H1 (cell line): ENCODE data around the gene GABBR1. TPM values are rescaled to one million over a fixed set of nuclear protein-coding genes. Genes with fewer than 3 reads are reported as not detected.

Experiments
- CTCF ChIA-PET: fragments of 300-600 bp; sonication (Branson Sonifier 250); formaldehyde crosslinking; loops from one replicate; lab custom pipeline; 2021; ENCODE audit not compliant: partially characterized antibody; lab: Charles Lee
- POLR2A ChIA-PET: fragments of 300-600 bp; sonication (Branson Sonifier 250); formaldehyde crosslinking; loops from one replicate; lab custom pipeline; 2021; ENCODE audit warnings: inconsistent platforms; ENCODE audit not compliant: partially characterized antibody; lab: Charles Lee
- DNase-seq, 2 experiments: peaks; one replicate each; pipeline versions ENCODE4 v3.0.0 to v3.0.0-alpha.2; 2010 to 2022; ENCODE audit warnings: low spot score in 2 of 2, low read depth in 1 of 2, mixed read lengths in 1 of 2
- FAIRE-seq: peaks from 2 replicates; lab custom pipeline; 2011; peaks lifted over from hg19 to GRCh38; lab: Jason Lieb, UNC
- H2AFZ ChIP-seq: 2 replicates; pipeline ENCODE4 v1.8.1; 2012; ENCODE audit warnings: low read length, inconsistent platforms
- H2AK5ac ChIP-seq: 2 replicates; pipeline ENCODE4 v1.6.1; 2013; ENCODE audit warnings: low read depth, low read length
- H2BK120ac ChIP-seq: replicated peaks from 2 replicates; pipeline ENCODE3; 2013; ENCODE audit warnings: low read depth, low read length, inconsistent platforms
- H2BK12ac ChIP-seq: 2 replicates; pipeline ENCODE4 v1.6.1; 2013; ENCODE audit warnings: low read depth, low read length
- H2BK15ac ChIP-seq: 2 replicates; pipeline ENCODE4 v1.6.1; 2013; ENCODE audit warnings: low read length
- H2BK20ac ChIP-seq: 2 replicates; pipeline ENCODE4 v1.6.1; 2013; ENCODE audit warnings: low read length
- H2BK5ac ChIP-seq: 2 replicates; pipeline ENCODE4 v1.6.1; 2013; ENCODE audit warnings: low read depth, low read length
- H3K14ac ChIP-seq: 2 replicates; pipeline ENCODE4 v1.6.1; 2013; ENCODE audit warnings: inconsistent platforms; ENCODE audit not compliant: insufficient read length
- H3K18ac ChIP-seq: 2 replicates; pipeline ENCODE4 v1.6.1; 2013; ENCODE audit warnings: low read length; ENCODE audit errors: extremely low read depth
- H3K23ac ChIP-seq: 2 replicates; pipeline ENCODE4 v1.6.1; 2013; ENCODE audit warnings: inconsistent platforms; ENCODE audit not compliant: insufficient read length
- H3K23me2 ChIP-seq: 2 replicates; pipeline ENCODE4 v1.6.1; 2013; ENCODE audit warnings: low read depth, low read length
- H3K27ac ChIP-seq: 2 replicates; pipeline ENCODE4 v1.6.1; 2011; ENCODE audit warnings: low read depth, low read length, inconsistent platforms
- H3K27me3 ChIP-seq, 4 experiments: replicated peaks in 1 of 4; 1 replicate in 1 of 4; 2 replicates in 3 of 4; pipeline versions ENCODE4 v1.6.1 to v1.8.1; 2011 to 2013; ENCODE audit warnings: low read length in 3 of 4, mild to moderate bottlenecking in 3 of 4, inconsistent platforms in 2 of 4, mixed read lengths in 2 of 4, moderate library complexity in 1 of 4; ENCODE audit not compliant: control insufficient read depth in 3 of 4, insufficient read depth in 3 of 4; ENCODE audit errors: extremely low read depth in 1 of 4
- H3K36me3 ChIP-seq, 4 experiments: 2 replicates each; pipeline versions ENCODE4 v1.6.1 to v1.8.1; 2011 to 2013; ENCODE audit warnings: mild to moderate bottlenecking in 4 of 4, low read length in 3 of 4, moderate library complexity in 2 of 4, control low read depth in 1 of 4, inconsistent platforms in 1 of 4; ENCODE audit not compliant: insufficient read depth in 4 of 4, control insufficient read depth in 2 of 4
- H3K4ac ChIP-seq: replicated peaks from 2 replicates; pipeline ENCODE3; 2013; ENCODE audit warnings: low read length, low read depth, mixed read lengths, inconsistent platforms; ENCODE audit not compliant: insufficient read length
- H3K4me1 ChIP-seq, 4 experiments: replicated peaks in 1 of 4; 1 replicate in 1 of 4; 2 replicates in 3 of 4; pipeline versions ENCODE4 v1.6.1 to v1.8.1; 2011 to 2013; ENCODE audit warnings: low read length in 3 of 4, inconsistent platforms in 2 of 4, mixed read lengths in 1 of 4; ENCODE audit not compliant: insufficient read depth in 4 of 4, control insufficient read depth in 3 of 4
- H3K4me2 ChIP-seq, 2 experiments: 2 replicates each; pipeline versions ENCODE4 v1.6.1 to v1.8.1; 2011 to 2013; ENCODE audit warnings: low read depth in 2 of 2, low read length in 2 of 2, control low read depth in 1 of 2, inconsistent platforms in 1 of 2, mild to moderate bottlenecking in 1 of 2; ENCODE audit not compliant: insufficient read depth in 1 of 2
- H3K4me3 ChIP-seq, 4 experiments: fragments of 200-600, 300-600 bp in 1 of 4; sonication (generic), shearing (Covaris generic), sonication (Bioruptor Twin) in 1 of 4; 2 replicates each; pipeline versions ENCODE4 v1.5.1 to v1.8.1; 2011 to 2016; ENCODE audit warnings: low read length in 4 of 4, low read depth in 3 of 4, control low read depth in 2 of 4, inconsistent platforms in 2 of 4, mild to moderate bottlenecking in 2 of 4, mixed read lengths in 1 of 4, moderate library complexity in 1 of 4; ENCODE audit not compliant: insufficient read depth in 2 of 4; ENCODE audit errors: extremely low read depth in 1 of 4
- H3K56ac ChIP-seq: replicated peaks from 2 replicates; pipeline ENCODE3; 2013; ENCODE audit warnings: low read depth, mild to moderate bottlenecking, mixed read lengths, low read length, inconsistent platforms; ENCODE audit not compliant: insufficient read length
- H3K79me1 ChIP-seq: 2 replicates; pipeline ENCODE4 v1.6.1; 2013; ENCODE audit warnings: low read depth, low read length, control low read depth
- H3K79me2 ChIP-seq, 2 experiments: 2 replicates each; pipeline versions ENCODE4 v1.6.1 to v1.8.1; 2012 to 2013; ENCODE audit warnings: low read length in 2 of 2, mild to moderate bottlenecking in 2 of 2, inconsistent platforms in 1 of 2; ENCODE audit not compliant: insufficient read depth in 2 of 2, control insufficient read depth in 1 of 2
- H3K9ac ChIP-seq, 4 experiments: replicated peaks in 1 of 4; 1 replicate in 1 of 4; 2 replicates in 3 of 4; pipeline versions ENCODE4 v1.6.1 to v1.8.1; 2011 to 2013; ENCODE audit warnings: low read depth in 3 of 4, low read length in 3 of 4, control low read depth in 2 of 4, mild to moderate bottlenecking in 2 of 4, moderate library complexity in 2 of 4, inconsistent platforms in 1 of 4; ENCODE audit errors: extremely low read depth in 1 of 4
- H3K9me3 ChIP-seq, 2 experiments: 2 replicates each; pipeline versions ENCODE4 v1.6.1 to v1.8.1; 2012 to 2013; ENCODE audit warnings: mild to moderate bottlenecking in 2 of 2, moderate library complexity in 2 of 2, control low read depth in 1 of 2, inconsistent platforms in 1 of 2, low read depth in 1 of 2, low read length in 1 of 2, mixed read lengths in 1 of 2; ENCODE audit not compliant: insufficient read depth in 2 of 2
- H4K20me1 ChIP-seq, 2 experiments: replicated peaks in 1 of 2; 2 replicates each; pipeline versions ENCODE3 to v1.8.1; 2011 to 2013; ENCODE audit warnings: inconsistent platforms in 2 of 2, low read length in 2 of 2, mild to moderate bottlenecking in 1 of 2; ENCODE audit not compliant: insufficient read depth in 2 of 2, control insufficient read depth in 1 of 2
- H4K5ac ChIP-seq: 2 replicates; pipeline ENCODE4 v1.6.1; 2013; ENCODE audit warnings: low read length, low read depth, mixed read lengths, inconsistent platforms; ENCODE audit not compliant: insufficient read length
- H4K8ac ChIP-seq: 2 replicates; pipeline ENCODE4 v1.8.0; 2013; ENCODE audit warnings: mild to moderate bottlenecking, moderate library complexity, low read length, inconsistent platforms; ENCODE audit not compliant: insufficient read depth; ENCODE audit errors: extremely low read depth
- H4K91ac ChIP-seq: replicated peaks from 2 replicates; pipeline ENCODE3; 2013; ENCODE audit warnings: low read length, mixed read lengths, inconsistent platforms; ENCODE audit not compliant: insufficient read length
- BACH1 ChIP-seq: IDR thresholded peaks from 2 replicates; pipeline ENCODE4 v1.6.1; 2012; ENCODE audit warnings: low read length, improper control_type of control experiment
- BRCA1 ChIP-seq: IDR thresholded peaks from 2 replicates; pipeline ENCODE4 v1.6.1; 2012; ENCODE audit warnings: low read depth, low read length, improper control_type of control experiment
- CHD1 ChIP-seq: IDR thresholded peaks from 2 replicates; pipeline ENCODE4 v1.6.1; 2012; ENCODE audit warnings: low read depth, low read length, improper control_type of control experiment
- CREB1 ChIP-seq: IDR thresholded peaks from 2 replicates; pipeline ENCODE4 v1.6.1; 2012; ENCODE audit warnings: inconsistent platforms
- GTF2F1 ChIP-seq: IDR thresholded peaks from 2 replicates; pipeline ENCODE4 v1.6.1; 2012; ENCODE audit warnings: low read depth, low read length, improper control_type of control experiment, borderline replicate concordance
- HDAC2 ChIP-seq, 2 experiments: fragments of 300-600 bp in 1 of 2; sonication (generic) in 1 of 2; IDR thresholded peaks; 2 replicates each; pipeline ENCODE4 v1.6.1; 2011 to 2012; ENCODE audit warnings: low read depth in 2 of 2, low read length in 2 of 2, mild to moderate bottlenecking in 2 of 2, moderate library complexity in 2 of 2, borderline replicate concordance in 1 of 2, inconsistent platforms in 1 of 2
- HDAC6 ChIP-seq: IDR thresholded peaks from one replicate; pipeline ENCODE4 v1.7.1; 2012; ENCODE audit warnings: low read depth, mild to moderate bottlenecking, inconsistent platforms, low read length, moderate library complexity
- JUND ChIP-seq: IDR thresholded peaks from 2 replicates; pipeline ENCODE4 v1.6.1; 2011; ENCODE audit warnings: mild to moderate bottlenecking, improper control_type of control experiment, low read length
- KDM1A ChIP-seq: fragments of 200-600, 300-600 bp; sonication (generic); IDR thresholded peaks from 2 replicates; pipeline ENCODE4 v1.7.1; 2016; ENCODE audit warnings: mild to moderate bottlenecking, low read length, borderline replicate concordance
- KDM5A ChIP-seq: fragments of 200-600 bp; IDR thresholded peaks from 2 replicates; pipeline ENCODE4 v1.7.1; 2012; ENCODE audit warnings: mild to moderate bottlenecking, low read length, inconsistent platforms, mixed read lengths
- MAFK ChIP-seq: IDR thresholded peaks from 2 replicates; pipeline ENCODE4 v1.6.1; 2012; ENCODE audit warnings: low read depth, mild to moderate bottlenecking, improper control_type of control experiment, low read length
- NRF1 ChIP-seq: IDR thresholded peaks from 2 replicates; pipeline ENCODE4 v1.6.1; 2011; ENCODE audit warnings: mild to moderate bottlenecking, low read depth, low read length, improper control_type of control experiment
- RXRA ChIP-seq: IDR thresholded peaks from 2 replicates; pipeline ENCODE4 v1.6.1; 2011; ENCODE audit warnings: low read depth, mild to moderate bottlenecking, low read length, moderate library complexity; ENCODE audit not compliant: insufficient read depth
- SIRT6 ChIP-seq: IDR thresholded peaks from one replicate; pipeline ENCODE4 v1.7.1; 2012; ENCODE audit warnings: low read length, inconsistent platforms
- SIX5 ChIP-seq: IDR thresholded peaks from 2 replicates; pipeline ENCODE4 v1.6.1; 2011; ENCODE audit warnings: mild to moderate bottlenecking, low read depth, low read length
- SP1 ChIP-seq: IDR thresholded peaks from 2 replicates; pipeline ENCODE4 v1.6.1; 2011; ENCODE audit warnings: low read depth, low read length
- SUZ12 ChIP-seq: fragments of 200-600 bp; sonication (generic); IDR thresholded peaks from 2 replicates; pipeline ENCODE4 v1.6.1; 2012; ENCODE audit warnings: mild to moderate bottlenecking, inconsistent platforms, low read length, moderate library complexity, mixed read lengths
- WGBS, 2 experiments: shearing (Covaris generic) in 1 of 2; methylation state at CpG; one replicate each; pipeline versions ENCODE4 v1.1.6 to v1.1.7; 2013 to 2015; ENCODE audit warnings: low lambda C conversion rate in 2 of 2, mixed read lengths in 2 of 2, inconsistent platforms in 1 of 2, low coverage in 1 of 2, missing lambda C conversion rate in 1 of 2; ENCODE audit not compliant: insufficient replicate concordance in 2 of 2, insufficient coverage in 1 of 2, insufficient read length in 1 of 2; ENCODE audit errors: extremely low coverage in 1 of 2, missing lambda C conversion rate in 1 of 2; 5-methylcytosine and 5-hydroxymethylcytosine counted together
- polyA plus RNA-seq, 7 experiments: library from polyadenylated mRNA; depleted of rRNA in 3 of 7; stranded (reverse) in 5 of 7; unstranded in 2 of 7; fragments of >200 nt in 5 of 7; fragments of 200-250 nt in 2 of 7; gene quantifications; 1 replicate in 5 of 7; 2 replicates in 1 of 7; 4 replicates in 1 of 7; pipeline versions ENCODE4 v1.2.1 to v1.2.3, GENCODE V29; 2011 to 2013; ENCODE audit warnings: missing spikeins in 2 of 7, mixed read lengths in 2 of 7
- total RNA-seq: library from RNA; stranded (reverse); fragmentation: NEBNext Ultra II Directional; extraction: Animal tissue kit (Norgen Biotek cat#: 25700); gene quantifications from 2 replicates; pipeline ENCODE4 v1.2.1, GENCODE V29; 2021

Gene GABBR1
- total and polyA plus RNA-seq, 2 of the 8 experiments (the other 6 are each of a cell fraction or from before 2014, with no cell fraction given) = 75.9 to 78.3 TPM

GRCh38 chr6:29510202-29510601 is 122.8 kb downstream of the GABBR1 start:
- no peak overlapping the region for H3K56ac ChIP-seq
- POLR2A ChIA-PET = no interaction called here
- H2BK20ac ChIP-seq = no peak overlapping the region
- FAIRE-seq (no peak), DNase-seq (no peak)
- H2AFZ ChIP-seq = no peak overlapping the region
- no peak overlapping the region for H2BK5ac ChIP-seq
- WGBS, 2 experiments = 77% methylated on average over 4 of the region's 4 CpGs; no CpG with 5 or more reads in 1 of the 2 experiments
- H4K91ac ChIP-seq = no peak overlapping the region
- H3K9ac ChIP-seq = no peak overlapping the region
- H2BK12ac ChIP-seq = no peak overlapping the region
- H3K79me2 ChIP-seq = no peaks in the 10 kb centered on the region
- no peak overlapping the region for H2AK5ac ChIP-seq
- H4K8ac ChIP-seq = no peak overlapping the region
- no peak overlapping the region for H3K4me3 ChIP-seq
- no peak overlapping the region for H2BK15ac ChIP-seq
- H3K27ac ChIP-seq = no peak overlapping the region
- H3K23ac ChIP-seq = no peak overlapping the region
- H3K4me2 ChIP-seq = no peak overlapping the region
- no peaks in the 10 kb centered on the region for H3K23me2 ChIP-seq
- no peaks in the 10 kb centered on the region; a peak in 2 of 7 replicates for H3K27me3 ChIP-seq
- H2BK120ac ChIP-seq = no peak overlapping the region
- no peak overlapping the region for H3K18ac ChIP-seq
- no peak overlapping the region for H3K4ac ChIP-seq
- H3K4me1 ChIP-seq = no peaks in the 10 kb centered on the region
- CTCF ChIA-PET = interaction anchor here (0.6 to 2.9 kb wide), 5 partner anchors 10 to 179 kb away, joined by 3 to 9 read pairs (median 3); no protein-coding TSS in a partner anchor
- no peaks in the 10 kb centered on the region for H3K36me3 ChIP-seq
- TF ChIP-seq SIRT6 (no peak), KDM1A (no peak), SUZ12 (no peak), NRF1 (no peak), CREB1 (no peak), GTF2F1 (no peak), JUND (no peak), MAFK (no peak), KDM5A (no peak), SP1 (no peak), HDAC2 (IDR thresholded peaks at IDR 0.05; ENCODE audit: borderline replicate concordance in 1 of 2, low read depth in 2 of 2, low read length in 2 of 2) (no peak), HDAC6 (no peak), RXRA (no peak), CHD1 (no peak), BRCA1 (no peak), BACH1 (no peak), SIX5 (no peak)
- H4K5ac ChIP-seq = no peak overlapping the region
- H3K79me1 ChIP-seq = no peaks in the 10 kb centered on the region; the same call in 1 of the 2 replicates
- H3K14ac ChIP-seq = no peak overlapping the region
- no peaks in the 10 kb centered on the region for H3K9me3 ChIP-seq
- no peaks in the 10 kb centered on the region for H4K20me1 ChIP-seq
